ENCODE measurements around the gene XKRX.

XKRX gene

GRCh38 chrX:100928660-100929613, at the start of gene XKRX:
XKRX (minus strand) TSS chrX:100928917; CDS start chrX:100928304, 613 bp downstream.
- no peak for DNase-seq

- no peak for DNase-seq
Measured at GRCh38 chrX:100976211-100976610, 47.5 kb upstream of the XKRX start.

DNA sequence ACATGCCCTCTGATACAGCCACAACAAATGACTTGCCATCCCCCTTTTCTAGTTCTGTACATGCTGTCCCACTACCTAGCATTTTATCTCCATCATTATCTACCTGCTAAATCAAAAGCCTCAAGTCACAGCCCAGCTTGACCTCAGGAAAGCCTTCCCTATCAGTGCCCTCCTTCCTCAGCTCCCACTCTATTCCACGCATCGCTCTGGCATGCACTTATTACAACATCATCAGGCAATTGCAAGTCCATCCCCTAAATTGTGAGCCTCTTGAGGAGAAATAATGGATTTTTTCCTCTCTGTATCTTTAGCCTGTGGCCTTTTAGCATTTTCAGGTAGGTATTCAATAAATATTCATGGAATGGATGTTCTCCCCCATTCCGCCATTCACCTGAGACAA, 46.5 kb upstream of the XKRX start:
- no peak for DNase-seq

- DNase-seq, result no peak
Measured at GRCh38 chrX:100973411-100973810, 44.7 kb upstream of the XKRX start.

DNA sequence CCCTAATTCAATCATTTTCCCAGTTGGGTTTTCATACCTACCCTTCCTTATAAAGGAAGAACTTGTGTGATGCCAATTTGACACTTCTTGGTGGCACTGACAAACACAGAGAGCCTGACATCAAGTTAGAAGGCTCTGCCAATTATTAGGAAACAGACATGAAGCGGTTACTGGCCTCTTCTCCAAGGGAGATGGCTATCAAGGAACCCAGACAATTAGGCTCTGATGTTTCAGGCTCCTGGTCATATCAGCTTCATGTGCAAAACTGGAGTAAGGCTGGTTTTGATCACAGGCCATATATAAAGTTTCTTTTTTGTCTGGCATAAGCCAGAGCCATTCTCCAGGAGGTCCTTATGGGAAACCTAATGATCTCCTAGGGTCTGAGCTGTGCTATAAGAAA, 41.2 kb upstream of the XKRX start:
- no peak for DNase-seq

DNA sequence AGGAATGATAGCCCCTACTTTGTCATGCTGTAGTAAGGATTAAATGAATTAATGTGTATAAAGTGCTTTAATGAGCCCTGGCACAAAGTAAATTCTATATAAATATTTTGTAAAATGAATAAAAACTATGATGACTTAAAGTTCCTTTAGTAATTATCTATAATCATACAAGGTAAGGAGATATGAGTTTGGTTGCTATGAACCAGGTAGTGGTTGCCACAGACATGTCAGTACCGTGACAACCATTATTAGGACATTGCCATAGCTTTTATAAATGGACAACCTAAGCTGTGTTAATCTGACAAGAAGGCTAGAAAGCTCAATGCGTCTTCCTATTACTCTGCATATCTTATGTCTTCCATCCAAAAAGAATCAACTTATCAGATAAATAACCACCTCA, 40.7 kb upstream of the XKRX start, which contains the start of gene ARL13A:
ARL13A (plus strand) TSS at position 301 of the 400 bp plus-strand sequence. CDS start 3,982 bp downstream, outside the sequence.
- DNase-seq, result no peak

- DNase-seq, result no peak
Measured at GRCh38 chrX:100964362-100964761, 35.6 kb upstream of the XKRX start.

GRCh38 chrX:100962811-100963210, 34.1 kb upstream of the XKRX start:
- no peak for DNase-seq

GRCh38 chrX:100948557-100948956, 19.8 kb upstream of the XKRX start:
- no peak for DNase-seq

DNA sequence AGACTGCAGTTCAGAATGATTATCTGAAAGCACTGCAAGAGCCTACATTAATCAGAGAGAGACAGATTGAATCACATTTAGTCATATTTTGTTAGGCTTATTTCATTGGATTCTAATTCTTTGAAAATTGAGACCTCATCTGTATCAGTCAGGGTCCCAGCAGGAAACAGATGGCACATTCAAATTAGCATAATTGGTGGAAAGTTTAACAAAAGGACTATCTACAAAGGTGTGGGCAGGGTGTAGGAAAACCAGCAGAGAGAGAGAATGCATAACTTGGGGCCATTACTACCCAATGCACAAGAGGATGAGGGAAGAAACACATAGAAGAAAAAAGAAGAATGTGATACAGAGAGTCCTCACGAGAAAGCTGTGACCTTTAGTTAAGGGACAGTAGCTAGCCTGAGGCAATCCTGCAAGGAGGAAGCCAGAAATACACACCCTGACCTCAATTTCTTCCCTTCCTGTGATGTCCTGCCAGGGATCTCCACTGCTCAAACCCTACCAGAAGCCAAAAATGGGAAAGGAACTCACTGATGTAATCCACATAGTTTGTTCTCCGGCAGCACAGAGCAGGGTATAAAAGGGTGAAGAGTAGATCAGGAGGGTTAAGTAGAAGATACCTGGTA, 17.7 kb upstream of the XKRX start:
- DNase-seq, result no peak

- DNase-seq, result no peak
Measured at GRCh38 chrX:100944601-100945000, 15.9 kb upstream of the XKRX start.

- no peak for DNase-seq
Measured at GRCh38 chrX:100939333-100939732, 10.6 kb upstream of the XKRX start.

DNA sequence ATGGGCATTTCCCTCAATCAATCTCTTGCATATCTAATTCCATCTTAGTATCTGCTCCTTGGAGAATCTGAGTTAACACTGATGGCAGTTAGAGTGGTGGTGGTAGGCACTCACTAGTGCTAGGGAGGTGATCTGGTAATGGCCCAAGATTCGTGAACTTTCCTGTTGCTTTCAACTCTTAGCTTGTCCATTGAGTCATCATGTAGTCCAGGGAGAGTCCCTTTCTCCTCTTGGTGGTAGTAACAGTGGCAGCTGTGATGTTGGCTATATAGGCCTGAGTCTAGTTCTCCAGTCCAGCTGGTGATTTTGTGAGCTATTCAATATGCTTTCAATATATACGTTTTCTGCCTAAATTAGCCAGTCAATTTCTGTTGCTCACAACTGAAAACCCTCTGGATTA, 7.0 kb upstream of the XKRX start:
- DNase-seq, result no peak

- DNase-seq, result no peak
Measured at GRCh38 chrX:100931925-100932285, 3.2 kb upstream of the XKRX start.

DNA sequence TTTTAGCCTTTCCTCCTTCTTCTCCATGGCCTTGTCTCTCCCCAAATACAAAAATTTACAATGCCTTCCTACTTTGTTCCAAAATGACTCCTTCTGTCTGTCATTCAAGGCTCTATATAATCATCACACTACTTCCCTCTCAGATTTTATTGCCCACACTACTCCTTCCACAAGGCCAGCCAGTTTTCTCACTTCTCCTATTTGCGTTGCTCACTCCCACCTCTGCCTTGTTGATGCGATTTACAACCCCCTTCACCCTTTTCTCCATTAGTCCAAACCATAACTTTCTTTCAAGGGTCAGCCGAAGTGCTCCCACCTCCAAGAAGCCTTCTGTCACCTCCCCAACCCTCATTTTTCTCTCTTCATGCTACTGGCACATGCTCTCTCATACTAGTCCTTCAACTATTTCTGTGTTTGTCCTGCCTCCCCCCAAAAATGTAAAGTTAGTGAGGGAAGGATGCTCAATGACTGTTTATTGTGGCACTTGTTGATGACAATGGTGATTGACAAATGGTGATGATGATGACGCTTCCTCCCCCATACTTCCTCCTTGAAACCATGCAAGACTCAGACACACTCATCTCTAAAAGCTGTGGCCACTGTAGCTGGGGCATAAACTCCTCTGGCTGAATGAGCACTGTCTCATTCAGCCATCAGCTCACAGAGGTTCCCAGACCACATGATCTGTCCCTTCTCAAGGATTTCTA, 2.7 kb upstream of the XKRX start:
- DNase-seq, result no peak

- no peak for DNase-seq
Measured at GRCh38 chrX:100926453-100926852, 2.3 kb downstream of the XKRX start.

GRCh38 chrX:100924375-100924774, 4.3 kb downstream of the XKRX start:
- no peak for DNase-seq

DNA sequence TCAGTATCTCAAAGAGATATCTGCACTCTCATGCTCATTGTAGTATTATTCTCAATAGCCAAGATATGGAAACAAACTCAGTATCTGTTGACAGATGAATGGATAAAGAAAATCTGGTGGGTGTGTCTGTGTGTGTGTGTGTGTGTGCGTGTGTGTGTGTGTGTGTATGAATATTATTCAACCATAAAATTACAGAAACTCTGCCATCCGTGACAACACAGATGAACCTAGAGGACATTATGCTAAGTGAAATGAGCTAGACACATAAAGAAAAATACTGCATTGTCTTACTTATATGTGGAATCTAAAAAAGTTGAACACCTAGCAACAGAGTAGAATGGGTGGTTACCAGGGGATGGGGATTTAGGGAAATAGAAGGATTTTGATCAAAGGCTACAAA, 13.2 kb downstream of the XKRX start:
- no peak for DNase-seq

DNA sequence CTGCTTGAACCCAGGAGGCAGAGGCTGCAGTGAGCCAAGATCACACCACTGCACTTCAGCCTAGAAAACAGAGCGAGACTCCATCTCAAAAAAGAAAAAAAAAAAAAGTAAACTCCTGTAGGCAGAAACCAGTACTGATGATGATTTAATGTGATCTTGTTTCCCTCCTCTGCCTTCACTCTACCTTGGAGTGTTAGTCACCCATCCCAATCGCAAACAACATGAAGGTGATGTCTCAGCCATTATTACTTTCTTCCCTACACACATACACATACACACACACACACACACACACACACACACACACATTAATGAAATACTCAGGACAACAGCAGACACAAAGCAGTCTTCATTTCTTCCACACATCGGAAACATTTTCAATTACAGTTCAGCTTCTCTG, 15.6 kb downstream of the XKRX start:
- DNase-seq, result no peak

GRCh38 chrX:100911731-100912130, 17.0 kb downstream of the XKRX start:
- no peak for DNase-seq

DNA sequence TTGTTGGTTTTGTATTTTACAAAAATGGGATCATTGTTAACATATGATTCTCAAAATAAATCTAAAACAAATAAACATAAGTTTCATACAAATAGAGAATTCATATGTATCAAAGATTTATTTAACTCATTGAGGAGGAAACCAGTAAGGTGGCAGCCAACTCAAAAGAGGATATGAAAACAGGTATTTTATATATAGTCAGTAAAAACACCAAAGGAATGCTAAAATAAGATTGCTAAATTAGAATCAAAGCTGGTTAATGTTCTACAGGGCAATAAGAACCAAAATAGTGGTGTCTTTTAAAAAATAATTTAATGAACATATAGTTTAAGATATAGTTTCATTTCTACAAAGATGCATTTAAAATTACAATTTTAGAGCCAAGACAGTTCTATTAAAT, 23.1 kb downstream of the XKRX start:
- DNase-seq, result no peak

DNA sequence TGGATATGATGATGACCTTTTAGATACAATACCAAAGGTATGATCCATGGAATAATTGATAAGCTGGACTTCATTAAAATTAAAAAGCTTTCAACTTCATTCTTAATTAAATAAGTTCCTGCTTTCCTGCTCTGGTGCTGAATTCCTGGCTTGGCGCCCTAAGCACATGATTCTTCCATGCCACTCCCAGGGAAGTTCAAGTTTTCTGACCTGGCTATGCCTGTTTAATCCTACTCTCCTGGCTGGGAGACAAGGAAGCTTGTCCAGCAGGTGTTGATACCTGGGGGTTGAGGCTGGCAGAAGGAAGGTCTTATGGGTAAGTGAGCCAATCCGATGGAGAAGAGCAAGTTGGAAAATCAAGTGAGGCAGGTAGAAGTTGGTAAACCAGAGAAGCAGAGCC, 24.3 kb downstream of the XKRX start:
- no peak for DNase-seq

DNA sequence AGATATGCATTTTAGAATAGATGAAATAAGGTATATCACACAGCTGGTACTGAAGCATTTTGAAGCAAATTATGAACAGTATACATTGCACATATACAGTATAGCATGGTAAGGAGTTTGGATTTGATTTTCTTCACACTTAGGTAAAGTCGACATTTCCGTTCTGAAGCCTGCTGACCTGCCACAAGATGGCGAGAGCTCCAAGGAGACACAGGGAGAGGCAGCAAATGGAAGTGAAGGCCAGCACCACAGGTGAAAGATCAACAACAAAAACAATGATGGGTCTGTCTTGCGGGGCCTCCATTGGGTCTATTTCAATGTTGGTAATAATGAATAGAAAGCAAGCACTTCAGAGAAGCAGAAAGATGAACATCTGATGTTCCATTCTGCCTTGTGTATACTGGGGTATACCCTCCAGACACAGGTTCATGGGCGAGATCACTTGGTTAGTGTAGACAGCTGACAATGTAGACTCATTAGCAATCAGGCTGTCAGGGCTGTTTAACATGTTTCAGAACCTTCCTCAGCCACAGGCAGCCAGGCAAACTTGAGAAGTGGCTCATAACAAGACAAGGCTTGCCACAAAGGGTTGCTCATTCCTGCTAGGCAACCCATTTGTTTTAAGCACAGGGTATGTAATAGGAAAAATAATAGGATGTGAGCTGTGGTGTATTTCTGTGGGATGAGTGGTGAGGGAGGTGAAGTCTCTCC, 33.2 kb downstream of the XKRX start:
- no peak for DNase-seq
